Activated CD4-positive, alpha-beta T cell treated with anti-CD3 and anti-CD28 coated beads, Interleukin-10, Interleukin-2, amounts not matched to agents 100 ng/mL and 50 ng/mL, durations not matched to agents 16 hours and 8 hours (primary cell): ENCODE data around the gene RPS6KA4.

Experiments
- DNase-seq: peaks from one replicate; pipeline ENCODE4 v3.0.0-alpha.2; 2020

RPS6KA4 gene

DNA sequence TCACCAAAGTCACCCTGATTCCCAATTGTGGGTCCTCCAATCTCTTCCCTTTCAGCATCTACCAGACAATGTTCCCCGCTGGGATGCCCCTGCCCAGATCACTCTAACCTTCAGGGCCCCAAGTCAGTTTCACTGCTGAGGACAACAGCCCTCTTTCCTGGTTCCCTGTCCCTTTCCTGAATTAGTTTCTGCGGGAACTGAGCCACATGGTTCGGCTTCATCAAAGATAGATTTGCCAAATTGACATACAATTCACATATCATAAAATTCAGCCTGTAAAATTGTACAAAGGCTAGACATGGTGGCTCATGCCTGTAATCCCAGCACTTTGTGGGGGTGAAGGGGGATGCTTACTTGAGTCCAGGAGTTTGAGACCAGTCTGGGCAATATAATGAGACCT is 31.0 kb upstream of the RPS6KA4 start:
- no peak for DNase-seq

DNA sequence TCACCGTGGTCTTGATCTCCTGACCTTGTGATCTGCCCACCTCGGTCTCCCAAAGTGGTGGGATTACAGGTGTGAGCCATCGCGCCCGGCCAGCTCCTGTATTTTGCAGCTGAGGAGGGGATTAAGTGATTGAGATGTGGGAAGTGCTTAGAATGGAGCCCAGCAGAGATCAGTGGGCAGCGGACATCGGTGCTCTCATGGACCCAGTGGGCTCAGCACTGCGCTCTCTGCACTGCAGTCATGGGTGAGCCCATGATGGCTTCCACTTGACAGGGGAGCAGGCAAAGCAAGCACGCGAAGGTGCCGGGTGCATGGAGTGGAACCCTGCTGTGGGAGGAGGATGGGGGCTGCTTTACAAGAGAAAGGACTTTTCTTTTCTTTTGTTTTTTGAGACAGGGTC is 28.1 kb upstream of the RPS6KA4 start:
- DNase-seq: no peak

- DNase-seq: peak; percentile 94
Measured at GRCh38 chr11:64331569-64332371, 27.2 kb upstream of the RPS6KA4 start.

- DNase-seq: no peak
Measured at GRCh38 chr11:64333556-64333955, 25.4 kb upstream of the RPS6KA4 start.

- peak; percentile 80 for DNase-seq
Measured at GRCh38 chr11:64334764-64335735, 23.9 kb upstream of the RPS6KA4 start.

DNA sequence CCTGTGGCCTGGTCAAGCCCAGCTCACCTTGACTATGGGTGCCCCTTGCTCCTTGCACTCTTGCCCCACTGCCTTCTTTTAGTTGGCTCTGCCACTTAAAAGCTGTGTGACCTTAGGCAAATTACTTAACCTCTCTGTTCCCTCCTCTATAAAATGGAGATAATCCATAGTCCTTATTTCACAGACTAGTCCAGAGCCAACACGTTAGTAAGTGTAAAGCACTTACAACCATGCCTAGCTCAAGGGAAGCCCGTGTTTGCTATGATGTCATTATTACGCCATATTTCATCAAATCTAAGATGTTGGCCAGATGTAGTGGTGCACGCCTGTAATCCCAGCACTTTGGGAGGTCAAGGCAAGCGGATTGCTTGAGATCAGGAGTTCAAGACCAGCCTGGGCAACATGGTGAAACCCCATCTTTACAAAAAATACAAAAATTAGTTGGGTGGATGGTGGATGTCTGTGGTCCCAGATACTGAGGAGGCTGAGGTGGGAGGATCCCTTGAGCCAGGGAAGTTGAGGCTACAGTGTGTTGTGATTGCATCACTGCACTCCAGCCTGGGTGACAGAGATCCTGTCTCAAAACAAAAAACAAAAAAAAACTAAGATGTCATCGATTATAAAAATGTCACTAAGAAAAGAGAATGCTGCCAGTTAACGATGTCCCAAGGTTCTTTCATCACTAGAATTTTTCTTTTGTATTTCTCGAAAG is 21.3 kb upstream of the RPS6KA4 start:
- no peak for DNase-seq

- DNase-seq: no peak
Measured at GRCh38 chr11:64338716-64339115, 20.2 kb upstream of the RPS6KA4 start.

- no peak for DNase-seq
Measured at GRCh38 chr11:64339286-64339685, 19.7 kb upstream of the RPS6KA4 start.

DNA sequence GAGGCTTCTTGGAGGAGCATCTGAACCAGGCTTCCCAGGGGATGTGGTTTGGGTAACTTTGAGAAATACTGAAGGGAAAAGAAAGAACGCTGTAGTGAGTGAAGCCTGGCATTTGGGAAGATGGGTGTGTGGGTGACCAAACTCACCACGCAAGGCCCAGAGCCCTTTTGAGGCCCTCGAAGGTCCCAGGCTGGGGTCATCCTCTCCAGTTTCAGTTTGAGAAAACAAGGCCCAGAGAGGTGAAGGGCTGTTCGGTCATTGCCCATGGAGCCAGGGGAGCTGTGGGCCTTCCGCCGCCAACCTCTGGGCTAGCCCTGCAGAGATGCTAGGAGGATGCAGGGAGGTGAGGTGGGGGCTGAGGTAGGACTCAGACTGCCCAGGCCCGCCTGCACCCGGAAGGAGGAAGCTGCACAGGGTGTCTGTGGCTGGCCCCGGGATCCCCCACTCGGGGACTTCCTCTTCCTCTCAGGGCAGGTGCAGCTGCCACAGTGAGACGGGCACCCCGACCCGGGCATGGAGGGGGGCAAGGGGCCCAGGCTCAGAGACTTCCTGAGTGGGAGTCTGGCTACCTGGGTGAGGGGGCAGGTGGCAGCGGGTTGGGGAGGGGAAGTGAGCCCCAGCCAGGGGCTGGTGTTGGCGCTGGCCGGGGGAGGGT is 19.1 kb upstream of the RPS6KA4 start, which contains the start of gene CCDC88B:
TSS of gene CCDC88B (plus strand) at position 451 of the 655 bp plus-strand sequence. CDS start at position 514, 63 bp downstream.
- peak; percentile 93 for DNase-seq

- peak; percentile 85 for DNase-seq
Measured at GRCh38 chr11:64340671-64341335, 18.2 kb upstream of the RPS6KA4 start.

- DNase-seq: no peak
Measured at GRCh38 chr11:64341429-64341828, 17.5 kb upstream of the RPS6KA4 start.

DNA sequence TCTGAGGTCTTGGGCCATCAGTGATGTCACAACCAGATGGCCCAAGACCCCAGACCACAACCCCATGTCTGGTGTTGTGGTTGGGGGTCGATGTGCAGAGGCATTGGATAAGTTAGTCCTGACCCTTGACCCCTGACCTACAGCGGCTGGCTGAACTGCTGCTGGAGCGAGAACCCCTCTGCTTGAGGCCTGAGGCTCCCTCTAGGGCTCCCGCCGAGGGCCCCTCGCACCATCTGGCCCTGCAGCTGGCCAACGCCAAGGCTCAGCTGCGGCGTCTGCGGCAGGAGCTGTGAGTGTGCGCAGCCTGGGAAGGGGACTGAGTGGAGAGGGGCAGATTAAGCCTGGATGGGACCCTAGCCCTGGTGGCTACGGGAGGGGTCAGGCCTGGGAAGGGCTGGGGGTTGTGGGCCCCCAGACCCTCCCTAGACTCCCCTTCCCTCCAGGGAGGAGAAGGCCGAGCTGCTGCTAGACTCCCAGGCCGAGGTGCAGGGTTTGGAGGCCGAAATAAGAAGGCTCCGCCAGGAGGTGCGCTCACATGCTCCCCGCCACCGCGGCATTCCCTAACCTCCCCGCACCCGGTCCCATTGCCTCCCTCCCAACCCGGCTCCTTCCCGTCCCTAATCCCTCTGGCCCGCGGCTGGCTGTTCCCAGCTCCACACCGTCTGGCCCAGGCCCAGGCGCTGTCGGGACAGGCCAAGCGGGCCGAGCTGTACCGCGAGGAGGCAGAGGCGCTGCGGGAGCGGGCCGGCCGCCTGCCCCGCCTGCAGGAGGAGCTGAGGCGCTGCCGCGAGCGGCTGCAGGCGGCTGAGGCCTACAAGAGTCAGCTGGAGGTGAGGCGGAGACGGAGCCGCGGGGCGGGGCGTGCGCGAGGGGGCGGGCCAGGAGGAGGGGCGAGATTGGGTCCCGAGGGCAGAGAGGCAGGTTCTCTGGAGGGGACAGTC is 16.8 kb upstream of the RPS6KA4 start:
- DNase-seq: peak; percentile 94

- no peak for DNase-seq
Measured at GRCh38 chr11:64342869-64343745, 15.9 kb upstream of the RPS6KA4 start.

- no peak for DNase-seq
Measured at GRCh38 chr11:64343767-64344559, 15.0 kb upstream of the RPS6KA4 start.

DNA sequence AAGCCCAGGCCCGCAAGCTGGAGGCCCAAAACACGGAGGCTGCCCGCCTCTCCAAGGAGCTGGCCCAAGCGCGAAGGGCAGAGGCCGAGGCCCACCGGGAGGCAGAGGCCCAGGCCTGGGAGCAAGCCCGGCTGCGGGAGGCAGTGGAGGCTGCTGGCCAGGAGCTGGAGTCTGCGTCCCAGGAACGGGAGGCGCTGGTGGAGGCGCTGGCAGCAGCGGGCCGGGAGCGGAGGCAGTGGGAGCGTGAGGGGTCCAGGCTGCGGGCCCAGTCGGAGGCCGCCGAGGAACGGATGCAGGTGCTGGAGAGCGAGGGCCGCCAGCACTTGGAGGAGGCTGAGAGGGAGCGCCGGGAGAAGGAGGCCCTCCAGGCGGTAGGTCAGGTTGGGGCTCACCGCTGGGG is 14.2 kb upstream of the RPS6KA4 start:
- no peak for DNase-seq

GRCh38 chr11:64347193-64347867 is 11.6 kb upstream of the RPS6KA4 start:
- no peak for DNase-seq

- DNase-seq: no peak
Measured at GRCh38 chr11:64348383-64349024, 10.5 kb upstream of the RPS6KA4 start.

DNA sequence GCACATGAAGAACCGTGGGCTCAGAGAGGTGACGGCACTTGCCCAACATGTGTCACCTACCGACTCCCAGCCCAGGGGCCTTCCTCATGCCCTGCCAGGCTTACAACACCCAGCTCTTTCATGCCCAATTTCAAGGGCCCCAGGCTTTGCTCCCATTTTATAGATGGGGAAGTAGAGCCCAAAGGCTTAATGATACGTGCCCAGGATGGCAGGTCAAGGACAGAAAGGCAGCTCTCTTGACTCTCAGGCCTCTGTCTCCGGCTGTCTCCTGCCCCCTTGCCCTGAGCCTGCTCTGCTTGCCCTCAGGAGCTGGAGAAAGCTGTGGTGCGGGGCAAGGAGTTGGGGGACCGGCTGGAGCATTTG is 10.0 kb upstream of the RPS6KA4 start:
- no peak for DNase-seq
